Measurements from ENCODE around the gene MOGAT1. TPM values are rescaled to one million over a fixed set of nuclear protein-coding genes. Genes with fewer than 3 reads are reported as not detected.

MOGAT1 gene
- 0.23 TPM in 1 of 2 replicates, not detected in the other for polyA plus RNA-seq (2014; cell fraction: cytosol; rRNA removed)
- not detected in 2 replicates for polyA plus RNA-seq (2014; cell fraction: nucleus; rRNA removed)

GRCh38 chr2:222671259-222672067 lies at the start of gene MOGAT1:
MOGAT1 (plus strand) TSS chr2:222671658; CDS start chr2:222671786, 128 bp downstream.
- DNase-seq (ENCODE audit: low spot score) = peak; percentile 56

GRCh38 chr2:222621893-222622292 lies 49.6 kb upstream of the MOGAT1 start:
- DNase-seq (ENCODE audit: low spot score) = no peak

GRCh38 chr2:222622910-222623309 lies 48.5 kb upstream of the MOGAT1 start:
- DNase-seq (ENCODE audit: low spot score) = no peak

- no peak for DNase-seq (ENCODE audit: low spot score)
These were observed 47.6 kb upstream of the MOGAT1 start for GRCh38 chr2:222623756-222624309.

GRCh38 chr2:222627764-222628163 lies 43.7 kb upstream of the MOGAT1 start:
- no peak for DNase-seq (ENCODE audit: low spot score)

- no peak for DNase-seq (ENCODE audit: low spot score)
These were observed 36.2 kb upstream of the MOGAT1 start for GRCh38 chr2:222635295-222635694.

- no peak for DNase-seq (ENCODE audit: low spot score)
These were observed 34.4 kb upstream of the MOGAT1 start for GRCh38 chr2:222637067-222637466.

GRCh38 chr2:222641336-222641735 lies 30.1 kb upstream of the MOGAT1 start:
- no peak for DNase-seq (ENCODE audit: low spot score)

GRCh38 chr2:222643134-222643533 lies 28.3 kb upstream of the MOGAT1 start:
- DNase-seq (ENCODE audit: low spot score) = no peak

- DNase-seq (ENCODE audit: low spot score) = no peak
These were observed 25.4 kb upstream of the MOGAT1 start for GRCh38 chr2:222646008-222646407.

- DNase-seq (ENCODE audit: low spot score) = no peak
These were observed 21.7 kb upstream of the MOGAT1 start for GRCh38 chr2:222649801-222650200.

GRCh38 chr2:222651718-222652418 lies 19.6 kb upstream of the MOGAT1 start:
- peak; percentile 29 for DNase-seq (ENCODE audit: low spot score)

- DNase-seq (ENCODE audit: low spot score) = no peak
These were observed 18.8 kb upstream of the MOGAT1 start for GRCh38 chr2:222652491-222653255.

- DNase-seq (ENCODE audit: low spot score) = no peak
These were observed 18.2 kb upstream of the MOGAT1 start for GRCh38 chr2:222653280-222653679.

- DNase-seq (ENCODE audit: low spot score) = peak; percentile 97
These were observed 15.5 kb upstream of the MOGAT1 start, which contains the start of gene FARSB for GRCh38 chr2:222655787-222656525. FARSB (minus strand) TSS chr2:222656092; CDS start chr2:222656073, 19 bp downstream.

GRCh38 chr2:222656526-222657446 lies 14.7 kb upstream of the MOGAT1 start:
- no peak for DNase-seq (ENCODE audit: low spot score)

GRCh38 chr2:222663479-222663878 lies 8.0 kb upstream of the MOGAT1 start:
- DNase-seq (ENCODE audit: low spot score) = no peak

- no peak for DNase-seq (ENCODE audit: low spot score)
These were observed 2.8 kb upstream of the MOGAT1 start for GRCh38 chr2:222668494-222669154.

- DNase-seq (ENCODE audit: low spot score) = no peak
These were observed 2.1 kb upstream of the MOGAT1 start for GRCh38 chr2:222669353-222669752.
